Ishikawa (cell line): ENCODE results near the gene SLIT3.

Source experiments
- CEBPB ChIP-seq: IDR thresholded peaks from 2 replicates; pipeline ENCODE4 v1.6.1; 2012
- CREB1 ChIP-seq: IDR thresholded peaks from 2 replicates; pipeline ENCODE4 v1.6.1; 2012; ENCODE audit warnings: low read depth
- FOXM1 ChIP-seq: IDR thresholded peaks from 2 replicates; pipeline ENCODE4 v1.6.1; 2012; ENCODE audit warnings: low read depth, borderline replicate concordance
- TAF1 ChIP-seq: IDR thresholded peaks from 2 replicates; pipeline ENCODE4 v1.6.1; 2012; ENCODE audit warnings: low read depth, mild to moderate bottlenecking
- TCF12 ChIP-seq: IDR thresholded peaks from 2 replicates; pipeline ENCODE4 v1.6.1; 2012; ENCODE audit warnings: low read depth
- TEAD4 ChIP-seq: IDR thresholded peaks from 2 replicates; pipeline ENCODE4 v1.6.1; 2012
- YY1 ChIP-seq: IDR thresholded peaks from 2 replicates; pipeline ENCODE4 v1.6.1; 2012; ENCODE audit warnings: low read depth
- ZBTB7A ChIP-seq: IDR thresholded peaks from 2 replicates; pipeline ENCODE4 v1.6.1; 2012; ENCODE audit warnings: low read depth
- TF ChIP-seq, protein P1 (sequence below): IDR thresholded peaks from 2 replicates; pipeline ENCODE4 v1.6.1; 2012
- TF ChIP-seq, protein P2 (sequence below): IDR thresholded peaks from 2 replicates; pipeline ENCODE4 v1.6.1; 2012

DNA sequence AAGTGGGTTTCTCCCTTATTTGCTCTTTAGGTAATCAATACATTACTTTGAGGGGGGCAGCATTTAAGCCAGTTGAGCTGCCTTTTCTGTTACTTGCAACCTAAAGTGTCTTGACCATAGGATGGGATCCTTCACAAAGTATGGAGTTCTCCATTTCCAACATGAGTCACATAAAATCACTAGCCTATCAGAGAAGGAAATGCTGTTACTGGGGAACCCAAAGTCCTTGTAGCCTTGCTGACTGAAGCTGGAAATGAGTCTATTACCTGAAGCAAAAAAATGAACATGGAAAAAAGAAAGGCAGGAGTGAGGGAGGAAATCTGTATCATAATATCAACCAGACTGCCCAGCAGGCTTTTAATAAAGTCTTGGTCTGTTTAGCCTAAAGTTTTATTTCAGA, 42.8 kb upstream of the SLIT3 start:
- TF ChIP-seq CREB1 (no peak), TEAD4 (no peak), YY1 (no peak), FOXM1 (no peak), TCF12 (no peak), TAF1 (no peak), CEBPB (no peak), ZBTB7A (no peak)
- TF ChIP-seq, protein P1, sequence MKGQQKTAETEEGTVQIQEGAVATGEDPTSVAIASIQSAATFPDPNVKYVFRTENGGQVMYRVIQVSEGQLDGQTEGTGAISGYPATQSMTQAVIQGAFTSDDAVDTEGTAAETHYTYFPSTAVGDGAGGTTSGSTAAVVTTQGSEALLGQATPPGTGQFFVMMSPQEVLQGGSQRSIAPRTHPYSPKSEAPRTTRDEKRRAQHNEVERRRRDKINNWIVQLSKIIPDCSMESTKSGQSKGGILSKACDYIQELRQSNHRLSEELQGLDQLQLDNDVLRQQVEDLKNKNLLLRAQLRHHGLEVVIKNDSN, result no peak
- TF ChIP-seq, protein P2, sequence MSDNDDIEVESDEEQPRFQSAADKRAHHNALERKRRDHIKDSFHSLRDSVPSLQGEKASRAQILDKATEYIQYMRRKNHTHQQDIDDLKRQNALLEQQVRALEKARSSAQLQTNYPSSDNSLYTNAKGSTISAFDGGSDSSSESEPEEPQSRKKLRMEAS, result no peak
